Calu3 (cell line): ENCODE results near the gene CALU. TPM values are rescaled to one million over a fixed set of nuclear protein-coding genes. Genes with fewer than 3 reads are reported as not detected.

Experiments used
- BruUV-seq: library from RNA; stranded (reverse); fragments of 400-500 nt; replicated peaks from 2 replicates; lab custom pipeline; 2021; lab: Mats Ljungman, UMichigan
- CTCF ChIA-PET: fragments of 300-600 bp; sonication (Branson Sonifier 250); formaldehyde crosslinking; loops from one replicate; lab custom pipeline; 2022; ENCODE audit warnings: antibody characterized with exemption; lab: Charles Lee
- DNase-seq: peaks from one replicate; pipeline ENCODE4 v3.0.0; 2022
- H3K27ac Mint-ChIP-seq: one replicate; pipeline ENCODE4 v1.8.0; 2022; ENCODE audit warnings: mixed read lengths; ENCODE audit not compliant: unreplicated experiment
- H3K27me3 Mint-ChIP-seq: one replicate; pipeline ENCODE4 v1.8.0; 2022; ENCODE audit warnings: mixed read lengths; ENCODE audit not compliant: unreplicated experiment
- H3K36me3 Mint-ChIP-seq: one replicate; pipeline ENCODE4 v1.8.0; 2022; ENCODE audit warnings: mild to moderate bottlenecking, moderate library complexity, mixed read lengths; ENCODE audit not compliant: insufficient read depth, unreplicated experiment
- H3K4me1 Mint-ChIP-seq: one replicate; pipeline ENCODE4 v1.8.0; 2022; ENCODE audit warnings: mild to moderate bottlenecking, low read depth, mixed read lengths; ENCODE audit not compliant: unreplicated experiment
- H3K4me3 Mint-ChIP-seq: one replicate; pipeline ENCODE4 v1.8.0; 2022; ENCODE audit warnings: mild to moderate bottlenecking, low read depth, moderate library complexity, mixed read lengths; ENCODE audit not compliant: unreplicated experiment
- H3K9me3 Mint-ChIP-seq: one replicate; pipeline ENCODE4 v1.8.0; 2022; ENCODE audit warnings: low read depth, mixed read lengths; ENCODE audit not compliant: unreplicated experiment
- CTCF ChIP-seq: fragments of 200-600 bp; IDR thresholded peaks from one replicate; pipeline ENCODE4 v1.8.0; 2022; ENCODE audit warnings: antibody characterized with exemption; ENCODE audit not compliant: unreplicated experiment
- intact Hi-C: fragments of 100-400 bp; cut with micrococcal nuclease; formaldehyde crosslinking; loops from one replicate; pipeline ENCODE4 v1.10.0; 2022; ENCODE audit not compliant: unreplicated experiment
- total RNA-seq: library from RNA; stranded (reverse); gene quantifications from 2 replicates; pipeline ENCODE4 v1.2.3, GENCODE V29; 2022

Gene CALU
- total RNA-seq, 1 experiment from 2014 or later, result 154 TPM

- no peaks in the 10 kb centered on the region for H3K4me1 Mint-ChIP-seq
- H3K27ac Mint-ChIP-seq, result peak overlapping the region; percentile 10
- no peak for DNase-seq
- no peak overlapping the region for H3K4me3 Mint-ChIP-seq
- CTCF ChIA-PET, result no interaction called here
- no peak for TF ChIP-seq CTCF
- H3K36me3 Mint-ChIP-seq, result peaks cover 67% of the 10 kb centered on the region
- H3K9me3 Mint-ChIP-seq, result peaks cover 10% of the 10 kb centered on the region
- intact Hi-C loops, result no loop called here
- no TSS peak for BruUV-seq
- H3K27me3 Mint-ChIP-seq, result no peaks in the 10 kb centered on the region
These were observed 35.0 kb downstream of the CALU start for GRCh38 chr7:128774029-128774689.

- Mint-ChIP-seq H3K36me3 (peaks cover 61% of the 10 kb centered on the region), H3K27me3 (no peaks in the 10 kb centered on the region), H3K27ac (peak overlapping the region; percentile 39), H3K4me3 (no peak overlapping the region), H3K9me3 (peaks cover 10% of the 10 kb centered on the region), H3K4me1 (no peaks in the 10 kb centered on the region)
- CTCF ChIA-PET, result no interaction called here
- BruUV-seq, result no TSS peak
- intact Hi-C loops, result no loop called here
- no peak for DNase-seq
- no peak for TF ChIP-seq CTCF
These were observed 35.8 kb downstream of the CALU start for GRCh38 chr7:128774921-128775320.

- H3K4me1 Mint-ChIP-seq, result no peaks in the 10 kb centered on the region
- H3K4me3 Mint-ChIP-seq, result no peak within 1 kb of the TSS
- peaks cover 10% of the 10 kb centered on the region for H3K9me3 Mint-ChIP-seq
- no TSS peak for BruUV-seq
- no peak for DNase-seq
- no peak for TF ChIP-seq CTCF
- H3K27me3 Mint-ChIP-seq, result peaks cover 4% of the 10 kb centered on the region
- CTCF ChIA-PET, result no interaction called here
- H3K27ac Mint-ChIP-seq, result peak within 1 kb of the TSS; percentile 39
- intact Hi-C loops, result no loop called here
- peaks cover 54% of the 10 kb centered on the region for H3K36me3 Mint-ChIP-seq
These were observed 36.8 kb downstream of the CALU start, which contains the start of gene OPN1SW for GRCh38 chr7:128775744-128776474. TSS of gene OPN1SW (minus strand) at chr7:128775794. CDS start at chr7:128775781, 13 bp downstream.

GRCh38 chr7:128777156-128778123 lies 38.3 kb downstream of the CALU start:
- no peak for DNase-seq
- Mint-ChIP-seq H3K4me1 (no peaks in the 10 kb centered on the region), H3K4me3 (no peak overlapping the region), H3K9me3 (peaks cover 10% of the 10 kb centered on the region), H3K27me3 (peaks cover 19% of the 10 kb centered on the region), H3K27ac (no peak overlapping the region), H3K36me3 (peaks cover 47% of the 10 kb centered on the region)
- TSS peak; percentile 25 for BruUV-seq
- TF ChIP-seq CTCF, result no peak
- intact Hi-C loops, result no loop called here
- CTCF ChIA-PET, result no interaction called here
